Measurements from ENCODE around the gene IRS2. TPM values are rescaled to one million over a fixed set of nuclear protein-coding genes. Genes with fewer than 3 reads are reported as not detected.

The IRS2 gene
- total RNA-seq, 1 experiment from 2014 or later, result 5.9 TPM

DNA sequence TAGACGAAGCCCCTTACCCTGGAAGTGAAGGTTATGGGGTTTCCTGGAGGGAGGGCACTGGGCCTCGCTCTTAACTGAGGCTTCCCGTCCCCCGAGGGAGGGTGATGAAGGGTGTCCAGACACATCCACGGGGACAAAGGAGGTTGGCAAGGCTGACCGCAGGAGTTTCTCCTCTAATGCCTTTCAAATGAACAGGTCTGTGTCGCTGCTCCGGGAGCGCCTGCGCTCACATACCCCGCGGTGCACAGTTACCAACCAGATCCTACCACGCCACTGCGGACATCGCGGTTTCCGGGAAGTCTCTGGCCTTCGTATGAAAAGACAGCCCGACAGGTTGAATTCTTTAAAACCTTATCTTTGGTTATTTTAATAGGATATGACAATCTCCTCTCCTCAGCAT is 41.3 kb downstream of the IRS2 start:
- Histone ChIP-seq H3K4me1 (ENCODE audit: control insufficient read depth, insufficient read depth, low read length) (peaks cover 5% of the 10 kb centered on the region), H3K9me3 (ENCODE audit: control insufficient read depth, insufficient read depth, low read depth, low read length) (no peaks in the 10 kb centered on the region), H3K27me3 (ENCODE audit: control insufficient read depth, insufficient read depth, low read length) (no peaks in the 10 kb centered on the region), H3K36me3 (ENCODE audit: control insufficient read depth, insufficient read depth, low read length) (no peaks in the 10 kb centered on the region), H3K4me3 (ENCODE audit: low read depth in 2 of 2, low read length in 2 of 2) (no peak overlapping the region), H3K27ac (ENCODE audit: low read length) (no peak overlapping the region)
- intact Hi-C loops (cut with micrococcal nuclease; ENCODE audit: unreplicated experiment) (no loop called here), in situ Hi-C loops (cut with HindIII; ENCODE audit: low pct_unique_long_range_greater_than_20kb, low sequenced_read_pairs) (no loop called here)
- no peak for DNase-seq (ENCODE audit: low read depth, low spot score)
- ChIA-PET CTCF (no interaction called here), POLR2A (no interaction called here)
- no TSS peak for BruUV-seq (replicated peaks)
- TF ChIP-seq, protein P1, sequence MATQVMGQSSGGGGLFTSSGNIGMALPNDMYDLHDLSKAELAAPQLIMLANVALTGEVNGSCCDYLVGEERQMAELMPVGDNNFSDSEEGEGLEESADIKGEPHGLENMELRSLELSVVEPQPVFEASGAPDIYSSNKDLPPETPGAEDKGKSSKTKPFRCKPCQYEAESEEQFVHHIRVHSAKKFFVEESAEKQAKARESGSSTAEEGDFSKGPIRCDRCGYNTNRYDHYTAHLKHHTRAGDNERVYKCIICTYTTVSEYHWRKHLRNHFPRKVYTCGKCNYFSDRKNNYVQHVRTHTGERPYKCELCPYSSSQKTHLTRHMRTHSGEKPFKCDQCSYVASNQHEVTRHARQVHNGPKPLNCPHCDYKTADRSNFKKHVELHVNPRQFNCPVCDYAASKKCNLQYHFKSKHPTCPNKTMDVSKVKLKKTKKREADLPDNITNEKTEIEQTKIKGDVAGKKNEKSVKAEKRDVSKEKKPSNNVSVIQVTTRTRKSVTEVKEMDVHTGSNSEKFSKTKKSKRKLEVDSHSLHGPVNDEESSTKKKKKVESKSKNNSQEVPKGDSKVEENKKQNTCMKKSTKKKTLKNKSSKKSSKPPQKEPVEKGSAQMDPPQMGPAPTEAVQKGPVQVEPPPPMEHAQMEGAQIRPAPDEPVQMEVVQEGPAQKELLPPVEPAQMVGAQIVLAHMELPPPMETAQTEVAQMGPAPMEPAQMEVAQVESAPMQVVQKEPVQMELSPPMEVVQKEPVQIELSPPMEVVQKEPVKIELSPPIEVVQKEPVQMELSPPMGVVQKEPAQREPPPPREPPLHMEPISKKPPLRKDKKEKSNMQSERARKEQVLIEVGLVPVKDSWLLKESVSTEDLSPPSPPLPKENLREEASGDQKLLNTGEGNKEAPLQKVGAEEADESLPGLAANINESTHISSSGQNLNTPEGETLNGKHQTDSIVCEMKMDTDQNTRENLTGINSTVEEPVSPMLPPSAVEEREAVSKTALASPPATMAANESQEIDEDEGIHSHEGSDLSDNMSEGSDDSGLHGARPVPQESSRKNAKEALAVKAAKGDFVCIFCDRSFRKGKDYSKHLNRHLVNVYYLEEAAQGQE (IDR thresholded peaks at IDR 0.05; ENCODE audit: insufficient read depth in 1 of 2, low read depth in 2 of 2, low read length in 1 of 2), result no peak
- TF ChIP-seq, protein P2, sequence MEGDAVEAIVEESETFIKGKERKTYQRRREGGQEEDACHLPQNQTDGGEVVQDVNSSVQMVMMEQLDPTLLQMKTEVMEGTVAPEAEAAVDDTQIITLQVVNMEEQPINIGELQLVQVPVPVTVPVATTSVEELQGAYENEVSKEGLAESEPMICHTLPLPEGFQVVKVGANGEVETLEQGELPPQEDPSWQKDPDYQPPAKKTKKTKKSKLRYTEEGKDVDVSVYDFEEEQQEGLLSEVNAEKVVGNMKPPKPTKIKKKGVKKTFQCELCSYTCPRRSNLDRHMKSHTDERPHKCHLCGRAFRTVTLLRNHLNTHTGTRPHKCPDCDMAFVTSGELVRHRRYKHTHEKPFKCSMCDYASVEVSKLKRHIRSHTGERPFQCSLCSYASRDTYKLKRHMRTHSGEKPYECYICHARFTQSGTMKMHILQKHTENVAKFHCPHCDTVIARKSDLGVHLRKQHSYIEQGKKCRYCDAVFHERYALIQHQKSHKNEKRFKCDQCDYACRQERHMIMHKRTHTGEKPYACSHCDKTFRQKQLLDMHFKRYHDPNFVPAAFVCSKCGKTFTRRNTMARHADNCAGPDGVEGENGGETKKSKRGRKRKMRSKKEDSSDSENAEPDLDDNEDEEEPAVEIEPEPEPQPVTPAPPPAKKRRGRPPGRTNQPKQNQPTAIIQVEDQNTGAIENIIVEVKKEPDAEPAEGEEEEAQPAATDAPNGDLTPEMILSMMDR (IDR thresholded peaks at IDR 0.05), result no peak
- no peak for TF ChIP-seq SIN3A (IDR thresholded peaks at IDR 0.05; ENCODE audit: borderline replicate concordance, insufficient read depth, low read depth, low read length)
- ATAC-seq, result no peak

DNA sequence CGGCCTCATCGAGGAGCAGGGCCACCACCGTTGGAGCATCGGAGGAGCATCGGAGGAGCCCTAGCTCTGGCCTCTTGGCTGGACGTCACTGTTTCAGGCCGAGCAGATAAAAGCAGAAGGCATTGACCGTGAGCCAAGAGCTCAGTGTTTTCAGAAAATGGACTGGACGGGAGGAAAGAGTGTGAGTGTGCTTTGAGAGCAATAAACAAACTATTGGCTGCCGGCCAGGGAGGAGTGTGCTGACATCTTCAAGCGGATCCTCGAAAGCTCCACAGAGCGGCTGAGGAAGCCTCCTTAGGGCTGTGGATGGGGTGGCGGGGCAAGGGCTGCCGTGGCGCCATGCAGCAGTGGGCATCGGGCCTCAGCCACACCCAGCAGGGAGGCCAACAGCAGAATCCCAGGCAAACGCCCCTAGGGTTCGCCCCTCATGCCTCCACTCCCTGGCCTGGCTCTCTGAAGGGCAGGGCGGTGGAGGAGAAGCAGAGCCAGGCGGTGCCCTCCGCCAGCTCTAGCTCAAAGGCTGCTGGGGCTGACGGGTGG is 41.8 kb downstream of the IRS2 start:
- H3K36me3 ChIP-seq (ENCODE audit: control insufficient read depth, insufficient read depth, low read length), result no peaks in the 10 kb centered on the region
- ATAC-seq, result 0 out of 2 replicates have a peak, but pooled peaks have one; percentile 38
- BruUV-seq (replicated peaks), result no TSS peak
- CTCF ChIA-PET, result no interaction called here
- no peaks in the 10 kb centered on the region for H3K27me3 ChIP-seq (ENCODE audit: control insufficient read depth, insufficient read depth, low read length)
- peak overlapping the region in 1 of 2 experiments; percentile 8; a peak in 1 of 4 replicates for H3K4me3 ChIP-seq (ENCODE audit: low read depth in 2 of 2, low read length in 2 of 2)
- POLR2A ChIA-PET, result no interaction called here
- peaks cover 5% of the 10 kb centered on the region for H3K4me1 ChIP-seq (ENCODE audit: control insufficient read depth, insufficient read depth, low read length)
- TF ChIP-seq POLR2AphosphoS5 (IDR thresholded peaks at IDR 0.05; ENCODE audit: low read depth, low read length), result no peak
- TF ChIP-seq, protein P1 (IDR thresholded peaks at IDR 0.05; ENCODE audit: insufficient read depth in 1 of 2, low read depth in 2 of 2, low read length in 1 of 2), result no peak
- TF ChIP-seq, protein P2 (IDR thresholded peaks at IDR 0.05), result no peak
- no peak for TF ChIP-seq SIN3A (IDR thresholded peaks at IDR 0.05; ENCODE audit: borderline replicate concordance, insufficient read depth, low read depth, low read length)
- TF ChIP-seq TCF7L2 (IDR thresholded peaks at IDR 0.05; ENCODE audit: low read depth, low read length), result no peak
- in situ Hi-C loops (cut with HindIII; ENCODE audit: low pct_unique_long_range_greater_than_20kb, low sequenced_read_pairs) (no loop called here), intact Hi-C loops (cut with micrococcal nuclease; ENCODE audit: unreplicated experiment) (no loop called here)
- no peak overlapping the region for H3K27ac ChIP-seq (ENCODE audit: low read length)
- H3K9me3 ChIP-seq (ENCODE audit: control insufficient read depth, insufficient read depth, low read depth, low read length), result no peaks in the 10 kb centered on the region
- no peak for DNase-seq (ENCODE audit: low read depth, low spot score)
